HepG2 (cell line): ENCODE measurements around the gene GAS5. TPM values are rescaled to one million over a fixed set of nuclear protein-coding genes. Genes with fewer than 3 reads are reported as not detected.

Experiments used
- ARID4A ChIP-seq: sonication (generic); formaldehyde crosslinking; IDR thresholded peaks from 2 replicates; pipeline ENCODE4 v1.5.0; 2020; ENCODE audit warnings: mild to moderate bottlenecking, missing genetic modification reagents, borderline replicate concordance
- CC2D1A ChIP-seq: sonication (generic); formaldehyde crosslinking; IDR thresholded peaks from 2 replicates; pipeline ENCODE4 v1.8.1; 2023; ENCODE audit warnings: mild to moderate bottlenecking, missing genetic modification reagents
- FUBP1 ChIP-seq: sonication (generic); formaldehyde crosslinking; IDR thresholded peaks from 2 replicates; pipeline ENCODE4 v1.5.1; 2020; ENCODE audit warnings: missing genetic modification reagents, mild to moderate bottlenecking, borderline replicate concordance
- KLF15 ChIP-seq: sonication (generic); formaldehyde crosslinking; IDR thresholded peaks from 2 replicates; pipeline ENCODE4 v1.8.1; 2023; ENCODE audit warnings: borderline replicate concordance, mild to moderate bottlenecking, inconsistent platforms, missing genetic modification reagents, mixed read lengths
- MED13 ChIP-seq: sonication (generic); formaldehyde crosslinking; IDR thresholded peaks from 2 replicates; pipeline ENCODE4 v1.5.0; 2020; ENCODE audit warnings: missing genetic modification reagents
- SNAPC5 ChIP-seq: sonication (generic); formaldehyde crosslinking; IDR thresholded peaks from 2 replicates; pipeline ENCODE4 v1.8.1; 2023; ENCODE audit warnings: mild to moderate bottlenecking, missing genetic modification reagents, borderline replicate concordance
- TEAD3 ChIP-seq: optimal IDR thresholded peaks from 2 replicates; pipeline ENCODE3; 2016; ENCODE audit warnings: borderline replicate concordance
- ZBTB33 ChIP-seq: sonication (generic); formaldehyde crosslinking; IDR thresholded peaks from 2 replicates; pipeline ENCODE4 v1.4.0; 2020; ENCODE audit warnings: missing genetic modification reagents
- ZFP1 ChIP-seq: IDR thresholded peaks from 2 replicates; pipeline ENCODE4 v1.6.1; 2016
- ZMYM4 ChIP-seq: sonication (generic); formaldehyde crosslinking; IDR thresholded peaks from 2 replicates; pipeline ENCODE4 v1.8.1; 2023; ENCODE audit warnings: mild to moderate bottlenecking, missing genetic modification reagents
- ZNF333 ChIP-seq: sonication (generic); formaldehyde crosslinking; IDR thresholded peaks from 2 replicates; pipeline ENCODE4 v1.4.0; 2020; ENCODE audit warnings: mild to moderate bottlenecking, missing genetic modification reagents, borderline replicate concordance
- ZNF512 ChIP-seq: sonication (generic); formaldehyde crosslinking; IDR thresholded peaks from 2 replicates; pipeline ENCODE4 v1.4.0; 2020; ENCODE audit warnings: mild to moderate bottlenecking, missing genetic modification reagents
- ZNF652 ChIP-seq: IDR thresholded peaks from 2 replicates; pipeline ENCODE4 v1.6.1; 2016; ENCODE audit warnings: low read depth, borderline replicate concordance
- ZNF660 ChIP-seq: sonication (generic); formaldehyde crosslinking; IDR thresholded peaks from 2 replicates; pipeline ENCODE4 v1.5.1; 2020; ENCODE audit warnings: mild to moderate bottlenecking, low read depth, missing genetic modification reagents, borderline replicate concordance
- ZNF775 ChIP-seq: sonication (generic); formaldehyde crosslinking; IDR thresholded peaks from 2 replicates; pipeline ENCODE4 v1.4.0; 2020; ENCODE audit warnings: missing genetic modification reagents, mild to moderate bottlenecking, moderate library complexity, borderline replicate concordance
- ZUFSP ChIP-seq: sonication (generic); formaldehyde crosslinking; IDR thresholded peaks from 2 replicates; pipeline ENCODE4 v1.9.0; 2021; ENCODE audit warnings: missing genetic modification reagents, mild to moderate bottlenecking, borderline replicate concordance
- polyA plus RNA-seq, 8 experiments: library from polyadenylated mRNA; depleted of rRNA in 3 of 8; stranded (reverse) in 7 of 8; unstranded in 1 of 8; fragments of >200 nt; fragmentation: Illumina TruSeq in 4 of 8; extraction: Trizol in 4 of 8; gene quantifications; 2 replicates each; pipeline versions ENCODE4 v1.2.1 to v1.2.3, GENCODE V29; 2011 to 2016; ENCODE audit warnings: low read depth in 4 of 8, missing spikeins in 1 of 8, mixed read lengths in 1 of 8; ENCODE audit not compliant: insufficient read depth in 1 of 8
- total RNA-seq, 5 experiments: library from RNA; depleted of rRNA; stranded (reverse); fragments of >200 nt; fragmentation: Illumina TruSeq; extraction: Trizol; gene quantifications; 2 replicates each; pipeline ENCODE4 v1.2.3, GENCODE V29; 2016; ENCODE audit warnings: low read depth in 1 of 5

Gene GAS5
- total and polyA plus RNA-seq, 2 of the 13 experiments (the other 11 are each of a cell fraction or from before 2014, with no cell fraction given): 352 to 738 TPM

- no peak for TF ChIP-seq ZNF652 (CRISPR knock-in tag)
- peak; percentile 82; the same call in 1 of the 2 replicates for TF ChIP-seq ZNF333
- TF ChIP-seq ZNF512 (CRISPR knock-in tag): no peak
- peak; percentile 95 for TF ChIP-seq ZNF775
- TF ChIP-seq ZBTB33: no peak
- no peak for TF ChIP-seq CC2D1A (CRISPR knock-in tag)
- no peak for TF ChIP-seq ZFP1 (CRISPR knock-in tag)
- peak; percentile 77 for TF ChIP-seq ARID4A (CRISPR knock-in tag)
- TF ChIP-seq TEAD3: peak; percentile 23
- TF ChIP-seq MED13 (CRISPR knock-in tag): no peak
- no peak for TF ChIP-seq ZUFSP (CRISPR knock-in tag)
- TF ChIP-seq FUBP1 (CRISPR knock-in tag): no peak
- TF ChIP-seq ZMYM4 (CRISPR knock-in tag): no peak; the same call in 1 of the 2 replicates
- TF ChIP-seq KLF15 (CRISPR knock-in tag): peak; percentile 78; the same call in 1 of the 2 replicates
- TF ChIP-seq ZNF660 (CRISPR knock-in tag): no peak
- no peak for TF ChIP-seq SNAPC5 (CRISPR knock-in tag)
Observed at GRCh38 chr1:173868266-173869020, 654 bp upstream of the GAS5 start, which contains the start of gene ZBTB37 (continued).
